K562 (cell line): ENCODE results near the gene MTX3. TPM values are rescaled to one million over a fixed set of nuclear protein-coding genes. Genes with fewer than 3 reads are reported as not detected.

Experiments
- C11orf30 ChIP-seq: fragments of 450-650 bp; IDR thresholded peaks from 2 replicates; pipeline ENCODE4 v1.6.1; 2016; ENCODE audit warnings: low read depth, mild to moderate bottlenecking
- COPS2 ChIP-seq: fragments of 450-650 bp; conservative IDR thresholded peaks from 2 replicates; pipeline ENCODE4 v1.6.1; 2016; ENCODE audit warnings: mild to moderate bottlenecking, moderate library complexity
- HEY1 ChIP-seq: fragments of 250-450 bp; sonication (Bioruptor Pico); IDR thresholded peaks from 2 replicates; pipeline ENCODE4 v1.5.0; 2020; ENCODE audit warnings: mild to moderate bottlenecking, moderate library complexity, borderline replicate concordance
- KLF1 ChIP-seq: fragments of 450-650 bp; IDR thresholded peaks from 2 replicates; pipeline ENCODE4 v1.6.1; 2016; ENCODE audit warnings: missing genetic modification characterization, missing compliant biosample characterization
- MEIS2 ChIP-seq: fragments of 450-650 bp; IDR thresholded peaks from 2 replicates; pipeline ENCODE4 v1.6.1; 2014; ENCODE audit warnings: mild to moderate bottlenecking; ENCODE audit not compliant: partially characterized antibody
- RBM17 ChIP-seq: fragments of 200-400 bp; formaldehyde crosslinking; IDR thresholded peaks from 2 replicates; pipeline ENCODE4 v1.6.1; 2017; ENCODE audit warnings: low read depth, mild to moderate bottlenecking, low read length, borderline replicate concordance
- RBM25 ChIP-seq: fragments of 200-400 bp; formaldehyde crosslinking; IDR thresholded peaks from 2 replicates; pipeline ENCODE4 v1.6.1; 2018; ENCODE audit warnings: low read length, low read depth, moderate library complexity; ENCODE audit not compliant: severe bottlenecking
- ZNF282 ChIP-seq: sonication (generic); formaldehyde crosslinking; IDR thresholded peaks from 2 replicates; pipeline ENCODE4 v1.8.1; 2023; ENCODE audit warnings: missing genetic modification reagents
- polyA plus RNA-seq, 8 experiments: library from polyadenylated mRNA; depleted of rRNA in 4 of 8; stranded (reverse) in 5 of 8; unstranded in 3 of 8; fragments of >200 nt; fragmentation: Nextera tagmentation in 2 of 8; fragmentation: Illumina TruSeq in 1 of 8; extraction: Ambion mirVana in 2 of 8; extraction: Trizol in 1 of 8; gene quantifications; 2 replicates each; pipeline versions ENCODE4 v1.2.1 to v1.2.3, GENCODE V29; 2011 to 2014; ENCODE audit warnings: inconsistent platforms in 1 of 8, missing spikeins in 1 of 8
- total RNA-seq, 7 experiments: library from RNA; depleted of rRNA in 6 of 7; stranded (reverse); fragments of >200 nt in 6 of 7; fragmentation: Illumina TruSeq in 2 of 7; extraction: Trizol in 2 of 7; gene quantifications; 2 replicates each; pipeline versions ENCODE4 v1.2.1 to v1.2.3, GENCODE V29; 2011 to 2021; ENCODE audit warnings: low replicate concordance in 1 of 7
- TF ChIP-seq, protein P1 (sequence below): IDR thresholded peaks from 2 replicates; pipeline ENCODE4 v1.6.1; 2014; ENCODE audit warnings: antibody characterized with exemption
- TF ChIP-seq, protein P2 (sequence below): sonication (generic); formaldehyde crosslinking; IDR thresholded peaks from 2 replicates; pipeline ENCODE4 v1.8.1; 2023; ENCODE audit warnings: mild to moderate bottlenecking, missing genetic modification reagents
- TF ChIP-seq, protein P3 (sequence below): fragments of 450-650 bp; formaldehyde crosslinking; conservative IDR thresholded peaks from 2 replicates; pipeline ENCODE4 v1.4.0; 2022; ENCODE audit warnings: mild to moderate bottlenecking, missing genetic modification characterization
- TF ChIP-seq, protein P4 (sequence below): fragments of 200-800 bp; sonication (Bioruptor generic); IDR thresholded peaks from 2 replicates; pipeline ENCODE4 v1.6.1; 2016; ENCODE audit warnings: missing genetic modification characterization, missing compliant biosample characterization

Gene MTX3
- total and polyA plus RNA-seq, 9 of the 15 experiments (the other 6 are each of a cell fraction or from before 2014, with no cell fraction given): 0.04 to 0.36 (median 0.15) TPM; not detected in 1

DNA sequence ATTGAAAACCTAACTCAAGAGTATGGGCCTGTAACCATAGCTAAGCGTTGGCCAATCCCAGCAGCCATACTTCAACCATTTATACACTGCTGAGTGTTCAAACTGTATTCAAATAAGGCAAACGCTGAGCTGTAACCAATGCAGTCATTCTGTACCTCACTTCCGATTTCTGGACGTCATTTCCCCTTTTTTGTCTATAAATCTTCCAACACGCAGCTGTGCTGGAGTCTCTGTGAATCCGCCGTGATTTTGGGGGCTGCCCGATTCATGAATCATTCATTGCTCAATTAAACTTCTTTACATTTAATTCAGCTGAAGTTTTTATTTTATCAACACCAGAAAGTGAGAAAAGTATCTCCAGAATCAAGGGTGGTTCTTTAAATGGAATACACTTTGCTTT lies 31.7 kb downstream of the MTX3 start (continued):
- TF ChIP-seq, protein P1, sequence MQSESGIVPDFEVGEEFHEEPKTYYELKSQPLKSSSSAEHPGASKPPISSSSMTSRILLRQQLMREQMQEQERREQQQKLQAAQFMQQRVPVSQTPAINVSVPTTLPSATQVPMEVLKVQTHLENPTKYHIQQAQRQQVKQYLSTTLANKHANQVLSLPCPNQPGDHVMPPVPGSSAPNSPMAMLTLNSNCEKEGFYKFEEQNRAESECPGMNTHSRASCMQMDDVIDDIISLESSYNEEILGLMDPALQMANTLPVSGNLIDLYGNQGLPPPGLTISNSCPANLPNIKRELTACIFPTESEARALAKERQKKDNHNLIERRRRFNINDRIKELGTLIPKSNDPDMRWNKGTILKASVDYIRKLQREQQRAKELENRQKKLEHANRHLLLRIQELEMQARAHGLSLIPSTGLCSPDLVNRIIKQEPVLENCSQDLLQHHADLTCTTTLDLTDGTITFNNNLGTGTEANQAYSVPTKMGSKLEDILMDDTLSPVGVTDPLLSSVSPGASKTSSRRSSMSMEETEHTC: no peak
- TF ChIP-seq RBM25: no peak
- TF ChIP-seq KLF1 (tag): no peak
- no peak for TF ChIP-seq RBM17
- no peak for TF ChIP-seq HEY1
- peak; percentile 55 for TF ChIP-seq MEIS2
- no peak for TF ChIP-seq ZNF282 (CRISPR knock-in tag)
- TF ChIP-seq, protein P2, sequence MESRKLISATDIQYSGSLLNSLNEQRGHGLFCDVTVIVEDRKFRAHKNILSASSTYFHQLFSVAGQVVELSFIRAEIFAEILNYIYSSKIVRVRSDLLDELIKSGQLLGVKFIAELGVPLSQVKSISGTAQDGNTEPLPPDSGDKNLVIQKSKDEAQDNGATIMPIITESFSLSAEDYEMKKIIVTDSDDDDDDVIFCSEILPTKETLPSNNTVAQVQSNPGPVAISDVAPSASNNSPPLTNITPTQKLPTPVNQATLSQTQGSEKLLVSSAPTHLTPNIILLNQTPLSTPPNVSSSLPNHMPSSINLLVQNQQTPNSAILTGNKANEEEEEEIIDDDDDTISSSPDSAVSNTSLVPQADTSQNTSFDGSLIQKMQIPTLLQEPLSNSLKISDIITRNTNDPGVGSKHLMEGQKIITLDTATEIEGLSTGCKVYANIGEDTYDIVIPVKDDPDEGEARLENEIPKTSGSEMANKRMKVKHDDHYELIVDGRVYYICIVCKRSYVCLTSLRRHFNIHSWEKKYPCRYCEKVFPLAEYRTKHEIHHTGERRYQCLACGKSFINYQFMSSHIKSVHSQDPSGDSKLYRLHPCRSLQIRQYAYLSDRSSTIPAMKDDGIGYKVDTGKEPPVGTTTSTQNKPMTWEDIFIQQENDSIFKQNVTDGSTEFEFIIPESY: no peak
- TF ChIP-seq, protein P3, sequence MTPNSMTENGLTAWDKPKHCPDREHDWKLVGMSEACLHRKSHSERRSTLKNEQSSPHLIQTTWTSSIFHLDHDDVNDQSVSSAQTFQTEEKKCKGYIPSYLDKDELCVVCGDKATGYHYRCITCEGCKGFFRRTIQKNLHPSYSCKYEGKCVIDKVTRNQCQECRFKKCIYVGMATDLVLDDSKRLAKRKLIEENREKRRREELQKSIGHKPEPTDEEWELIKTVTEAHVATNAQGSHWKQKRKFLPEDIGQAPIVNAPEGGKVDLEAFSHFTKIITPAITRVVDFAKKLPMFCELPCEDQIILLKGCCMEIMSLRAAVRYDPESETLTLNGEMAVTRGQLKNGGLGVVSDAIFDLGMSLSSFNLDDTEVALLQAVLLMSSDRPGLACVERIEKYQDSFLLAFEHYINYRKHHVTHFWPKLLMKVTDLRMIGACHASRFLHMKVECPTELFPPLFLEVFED (CRISPR knock-in tag): no peak
- TF ChIP-seq COPS2: no peak
- no peak for TF ChIP-seq C11orf30
- TF ChIP-seq, protein P4, sequence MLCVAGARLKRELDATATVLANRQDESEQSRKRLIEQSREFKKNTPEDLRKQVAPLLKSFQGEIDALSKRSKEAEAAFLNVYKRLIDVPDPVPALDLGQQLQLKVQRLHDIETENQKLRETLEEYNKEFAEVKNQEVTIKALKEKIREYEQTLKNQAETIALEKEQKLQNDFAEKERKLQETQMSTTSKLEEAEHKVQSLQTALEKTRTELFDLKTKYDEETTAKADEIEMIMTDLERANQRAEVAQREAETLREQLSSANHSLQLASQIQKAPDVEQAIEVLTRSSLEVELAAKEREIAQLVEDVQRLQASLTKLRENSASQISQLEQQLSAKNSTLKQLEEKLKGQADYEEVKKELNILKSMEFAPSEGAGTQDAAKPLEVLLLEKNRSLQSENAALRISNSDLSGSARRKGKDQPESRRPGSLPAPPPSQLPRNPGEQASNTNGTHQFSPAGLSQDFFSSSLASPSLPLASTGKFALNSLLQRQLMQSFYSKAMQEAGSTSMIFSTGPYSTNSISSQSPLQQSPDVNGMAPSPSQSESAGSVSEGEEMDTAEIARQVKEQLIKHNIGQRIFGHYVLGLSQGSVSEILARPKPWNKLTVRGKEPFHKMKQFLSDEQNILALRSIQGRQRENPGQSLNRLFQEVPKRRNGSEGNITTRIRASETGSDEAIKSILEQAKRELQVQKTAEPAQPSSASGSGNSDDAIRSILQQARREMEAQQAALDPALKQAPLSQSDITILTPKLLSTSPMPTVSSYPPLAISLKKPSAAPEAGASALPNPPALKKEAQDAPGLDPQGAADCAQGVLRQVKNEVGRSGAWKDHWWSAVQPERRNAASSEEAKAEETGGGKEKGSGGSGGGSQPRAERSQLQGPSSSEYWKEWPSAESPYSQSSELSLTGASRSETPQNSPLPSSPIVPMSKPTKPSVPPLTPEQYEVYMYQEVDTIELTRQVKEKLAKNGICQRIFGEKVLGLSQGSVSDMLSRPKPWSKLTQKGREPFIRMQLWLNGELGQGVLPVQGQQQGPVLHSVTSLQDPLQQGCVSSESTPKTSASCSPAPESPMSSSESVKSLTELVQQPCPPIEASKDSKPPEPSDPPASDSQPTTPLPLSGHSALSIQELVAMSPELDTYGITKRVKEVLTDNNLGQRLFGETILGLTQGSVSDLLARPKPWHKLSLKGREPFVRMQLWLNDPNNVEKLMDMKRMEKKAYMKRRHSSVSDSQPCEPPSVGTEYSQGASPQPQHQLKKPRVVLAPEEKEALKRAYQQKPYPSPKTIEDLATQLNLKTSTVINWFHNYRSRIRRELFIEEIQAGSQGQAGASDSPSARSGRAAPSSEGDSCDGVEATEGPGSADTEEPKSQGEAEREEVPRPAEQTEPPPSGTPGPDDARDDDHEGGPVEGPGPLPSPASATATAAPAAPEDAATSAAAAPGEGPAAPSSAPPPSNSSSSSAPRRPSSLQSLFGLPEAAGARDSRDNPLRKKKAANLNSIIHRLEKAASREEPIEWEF (CRISPR knock-in tag): no peak
